GM21576 (cell line): Measurements from ENCODE around the gene DYNC2H1.

Source experiments
- ATAC-seq: cut with Tn5 transposase; IDR thresholded peaks from one replicate; pipeline ENCODE4 v1.9.1; 2021; ENCODE audit warnings: mild to moderate bottlenecking, moderate library complexity; ENCODE audit not compliant: unreplicated experiment

Gene DYNC2H1

GRCh38 chr11:103274025-103274424 lies 164.8 kb downstream of the DYNC2H1 start:
- no peak for ATAC-seq

GRCh38 chr11:103279821-103280220 lies 170.6 kb downstream of the DYNC2H1 start:
- ATAC-seq = no peak

DNA sequence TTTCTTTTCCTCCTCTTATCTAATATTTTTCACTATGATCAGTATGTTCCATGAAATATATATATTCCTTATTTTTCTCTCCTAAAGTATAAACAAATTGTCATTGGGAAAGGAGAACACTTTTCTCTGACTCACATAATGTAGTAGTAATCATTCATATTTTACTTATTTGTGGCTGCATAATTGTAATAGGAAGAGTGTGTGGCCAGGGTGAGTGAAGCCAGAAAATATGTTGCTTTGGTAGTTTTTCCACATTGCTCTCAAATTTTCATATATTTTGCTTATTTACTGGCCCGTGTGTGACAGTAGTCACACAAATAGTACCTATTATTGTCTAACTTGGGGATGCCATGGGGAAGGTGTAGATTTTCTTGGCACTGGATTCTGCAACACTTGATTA lies 172.1 kb downstream of the DYNC2H1 start:
- no peak for ATAC-seq

GRCh38 chr11:103284260-103284659 lies 175.0 kb downstream of the DYNC2H1 start:
- ATAC-seq = no peak

GRCh38 chr11:103294516-103294915 lies 185.3 kb downstream of the DYNC2H1 start:
- ATAC-seq = no peak

- no peak for ATAC-seq
These were observed 186.5 kb downstream of the DYNC2H1 start for GRCh38 chr11:103295704-103296103.

- ATAC-seq = no peak
These were observed 188.7 kb downstream of the DYNC2H1 start for GRCh38 chr11:103297900-103298299.

DNA sequence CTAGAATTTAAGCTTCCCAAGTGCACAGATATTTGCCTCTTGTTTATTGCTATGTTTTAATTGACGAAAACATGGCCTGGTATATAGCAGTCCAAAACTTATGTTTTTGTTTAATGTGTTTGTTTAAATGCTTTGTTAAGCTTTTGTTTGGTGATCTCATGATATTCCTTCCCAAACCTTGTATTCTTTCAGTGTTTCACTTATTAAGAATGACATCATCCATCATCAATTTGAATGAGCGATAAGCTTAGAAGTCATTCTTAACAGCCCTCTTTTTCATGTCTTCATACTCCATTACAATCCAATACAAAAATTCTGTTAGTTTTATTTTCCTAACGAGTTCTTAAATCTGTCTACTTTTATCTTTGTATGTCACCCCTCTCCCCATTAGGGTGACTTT lies 206.0 kb downstream of the DYNC2H1 start:
- ATAC-seq = no peak

- no peak for ATAC-seq
These were observed 207.9 kb downstream of the DYNC2H1 start for GRCh38 chr11:103317118-103317517.

- ATAC-seq = no peak
These were observed 213.6 kb downstream of the DYNC2H1 start for GRCh38 chr11:103322821-103323220.

GRCh38 chr11:103325686-103326069 lies 216.5 kb downstream of the DYNC2H1 start:
- peak; percentile 10 for ATAC-seq

DNA sequence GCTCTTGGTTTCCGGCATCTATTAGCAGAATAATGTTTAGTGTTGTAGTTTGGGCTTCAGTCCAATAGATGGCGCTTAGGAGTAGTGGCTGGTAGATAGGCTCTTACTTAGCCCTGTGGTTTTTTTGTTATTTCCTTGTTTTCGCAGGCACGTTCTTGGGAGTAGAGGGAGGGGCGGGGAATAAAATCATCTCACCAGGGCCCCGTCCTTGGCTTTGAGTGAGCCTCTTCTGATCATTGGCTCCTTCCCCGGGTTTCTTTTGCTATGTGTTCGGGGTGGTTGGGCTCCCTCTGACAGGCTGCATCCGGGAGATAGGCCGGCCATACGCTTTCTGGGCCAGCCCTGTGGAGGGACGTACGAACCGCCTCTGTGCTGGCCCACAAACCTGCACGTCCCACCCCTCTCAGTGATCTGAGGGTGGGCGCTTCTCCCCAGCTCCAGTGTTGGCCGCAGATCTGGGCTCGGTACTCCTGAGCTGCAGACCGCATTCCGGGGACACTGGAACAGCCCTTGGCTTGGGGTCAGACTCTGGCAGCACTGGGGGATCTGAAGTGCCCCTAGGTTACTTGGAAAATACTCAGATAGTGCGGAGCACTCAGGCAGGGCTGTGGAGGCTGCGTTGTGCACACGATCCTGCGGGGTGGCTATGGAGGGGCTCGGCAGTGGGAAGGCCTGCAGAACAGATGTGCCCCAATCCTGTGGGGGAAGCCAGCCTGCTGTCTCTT lies 217.0 kb downstream of the DYNC2H1 start:
- ATAC-seq = peak; percentile 93

DNA sequence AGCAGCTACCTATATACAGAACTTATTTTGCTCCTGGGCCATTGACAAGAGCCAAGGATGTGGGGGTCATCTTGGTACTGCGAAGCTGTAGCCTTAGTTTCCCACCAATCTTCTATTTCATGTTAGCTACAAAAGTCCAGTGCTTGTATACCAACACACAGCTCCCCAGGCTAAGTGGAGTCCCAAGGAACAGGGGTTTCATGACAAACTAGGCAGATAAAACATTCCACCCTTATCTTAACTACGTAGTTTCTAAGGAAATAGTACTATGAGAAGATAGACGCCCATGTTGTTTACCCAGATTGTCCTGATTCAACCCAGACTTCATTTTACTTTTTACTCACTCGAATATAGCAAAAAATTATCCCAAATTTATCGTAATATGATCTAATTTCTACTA lies 218.5 kb downstream of the DYNC2H1 start:
- no peak for ATAC-seq

DNA sequence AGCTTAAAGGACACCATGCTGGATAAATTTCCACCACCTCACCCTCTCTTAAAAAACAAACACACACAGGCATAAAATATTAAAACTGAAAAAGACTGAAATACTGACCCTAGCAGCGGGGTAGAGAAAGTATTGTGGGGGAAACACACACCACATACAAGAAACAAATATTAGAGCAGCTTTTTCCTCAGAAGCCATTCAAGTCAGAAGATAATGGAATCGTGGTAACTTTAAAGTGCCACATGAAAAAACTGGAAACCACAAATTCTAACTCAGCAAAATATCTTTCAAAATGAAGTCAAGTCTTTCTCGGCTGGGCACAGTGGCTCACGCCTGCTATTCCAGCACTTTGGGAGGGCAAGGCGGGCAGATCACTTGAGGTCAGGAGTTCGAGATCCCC lies 223.2 kb downstream of the DYNC2H1 start:
- ATAC-seq = no peak

GRCh38 chr11:103338621-103339484 lies 229.6 kb downstream of the DYNC2H1 start:
- ATAC-seq = no peak

DNA sequence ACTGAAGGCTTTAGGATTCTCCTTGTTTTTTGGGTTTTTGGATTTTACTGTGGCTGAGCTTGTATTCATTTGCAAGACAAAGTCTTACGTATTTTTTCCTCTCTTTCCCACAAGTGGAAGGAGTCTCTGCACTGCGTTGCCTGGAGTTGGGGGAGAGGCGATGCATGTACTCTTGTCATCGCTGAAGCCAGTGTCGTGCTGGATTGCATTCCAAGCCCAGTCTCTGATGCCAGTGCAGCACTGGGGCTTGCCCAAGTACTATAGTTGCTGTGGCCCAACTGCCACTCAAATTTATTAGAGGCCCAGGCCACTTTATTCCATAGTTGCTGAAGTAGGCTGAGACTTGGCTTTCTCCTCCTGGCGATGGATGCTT lies 230.2 kb downstream of the DYNC2H1 start:
- ATAC-seq = no peak

DNA sequence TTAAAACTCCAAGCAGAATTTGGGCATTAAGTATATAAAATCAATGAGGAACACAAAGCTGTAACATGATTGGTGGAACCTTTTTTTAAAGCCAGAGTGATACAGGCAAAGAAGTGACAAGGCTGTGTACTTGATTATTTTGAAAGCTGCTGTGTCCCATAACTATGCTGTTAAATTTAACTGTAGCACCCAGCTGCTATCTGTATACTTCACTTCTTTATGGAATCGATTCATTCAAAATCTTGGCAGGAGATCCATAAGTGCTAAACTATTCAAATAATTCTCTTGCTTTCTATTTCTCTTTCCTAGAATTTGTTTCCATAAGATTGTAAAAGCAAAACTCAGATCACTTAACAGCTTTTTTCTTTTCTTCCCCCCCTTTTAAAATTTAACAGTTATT lies 231.7 kb downstream of the DYNC2H1 start:
- ATAC-seq = no peak

DNA sequence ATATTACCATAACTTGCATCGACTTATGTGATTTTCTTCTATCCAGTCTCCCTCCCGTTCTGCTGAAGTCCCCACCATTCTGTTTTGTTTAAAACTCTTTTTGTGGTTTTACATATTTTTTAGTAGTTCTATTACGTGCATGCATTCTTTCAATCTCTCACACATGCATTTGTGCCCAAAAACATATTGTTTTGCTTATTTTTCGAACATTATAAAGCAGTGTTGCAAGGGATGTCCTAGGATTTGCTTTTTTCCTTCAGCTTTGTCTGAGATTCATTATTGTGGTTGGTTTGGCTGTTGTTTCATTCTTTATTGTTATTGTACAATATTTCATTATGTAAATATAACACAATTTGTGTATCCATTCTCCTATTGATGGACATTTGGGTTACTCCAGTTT lies 235.7 kb downstream of the DYNC2H1 start:
- ATAC-seq = no peak

GRCh38 chr11:103349595-103349994 lies 240.4 kb downstream of the DYNC2H1 start:
- no peak for ATAC-seq

DNA sequence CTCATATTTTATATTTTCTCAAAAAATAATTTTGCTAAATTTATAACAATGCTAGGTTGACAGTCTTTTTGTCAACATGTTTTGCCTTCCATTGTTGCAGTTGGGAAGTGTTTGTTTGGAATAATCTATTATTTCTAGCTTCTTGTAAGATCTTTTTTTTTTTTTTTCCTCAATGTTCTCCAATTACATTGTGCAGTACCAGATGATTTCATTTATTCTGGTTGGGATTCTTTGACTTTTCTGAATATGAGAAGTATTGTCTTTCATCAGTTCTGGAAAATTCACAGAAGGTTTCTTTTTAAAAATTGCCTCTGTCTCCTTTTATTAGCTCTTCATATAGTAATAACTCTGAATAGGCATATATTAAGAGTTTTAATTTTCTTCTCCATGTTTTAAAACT lies 245.4 kb downstream of the DYNC2H1 start:
- no peak for ATAC-seq

DNA sequence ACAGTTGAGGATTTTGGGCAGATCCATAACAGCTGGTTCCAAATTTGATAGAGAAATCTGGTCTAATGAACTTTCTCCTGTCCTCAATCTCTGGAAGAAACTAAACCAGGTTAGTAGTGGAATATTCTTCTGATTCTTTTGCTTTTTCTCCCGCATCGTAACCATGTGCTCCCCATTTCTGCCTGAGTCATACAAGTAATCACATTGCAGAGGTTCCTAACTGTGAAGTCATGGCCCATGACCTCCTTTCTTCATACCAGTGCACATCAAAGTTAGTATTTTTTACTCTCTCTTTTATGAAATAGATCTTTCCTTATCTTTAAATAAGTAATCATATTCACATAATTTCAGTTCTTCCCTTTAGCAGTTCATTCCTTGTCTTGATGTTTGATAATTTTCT lies 249.0 kb downstream of the DYNC2H1 start:
- ATAC-seq = no peak

- ATAC-seq = no peak
These were observed 250.0 kb downstream of the DYNC2H1 start for GRCh38 chr11:103359216-103359615.
